Liver (tissue), 9 donors: ENCODE results near the gene AFDN. TPM values are rescaled to one million over a fixed set of nuclear protein-coding genes. Genes with fewer than 3 reads are reported as not detected.

Experiments used
- DNase-seq: peaks from one replicate; pipeline ENCODE4 v3.0.0-alpha.2; 2017; ENCODE audit warnings: low spot score
- H3K27ac ChIP-seq, 2 donors: one replicate each; pipeline ENCODE4 v1.7.0; 2013; ENCODE audit warnings: inconsistent platforms in 2 of 2, low read length in 2 of 2, control low read depth in 1 of 2, low read depth in 1 of 2, mild to moderate bottlenecking in 1 of 2
- H3K27me3 ChIP-seq, 4 donors: one replicate each; pipeline versions ENCODE4 v1.6.1 to v1.7.0; 2013; ENCODE audit warnings: low read length in 3 of 4, inconsistent platforms in 1 of 4, mild to moderate bottlenecking in 1 of 4, moderate library complexity in 1 of 4; ENCODE audit not compliant: control insufficient read depth in 4 of 4, insufficient read depth in 4 of 4
- H3K36me3 ChIP-seq, 4 donors: one replicate each; pipeline versions ENCODE4 v1.6.1 to v1.7.0; 2013; ENCODE audit warnings: low read length in 3 of 4, mild to moderate bottlenecking in 3 of 4, low read depth in 1 of 4, moderate library complexity in 1 of 4; ENCODE audit not compliant: control insufficient read depth in 4 of 4, insufficient read depth in 3 of 4
- H3K4me1 ChIP-seq, 4 donors: one replicate each; pipeline versions ENCODE4 v1.6.1 to v1.7.0; 2013; ENCODE audit warnings: low read length in 3 of 4, mild to moderate bottlenecking in 3 of 4, moderate library complexity in 1 of 4; ENCODE audit not compliant: control insufficient read depth in 4 of 4, insufficient read depth in 4 of 4
- H3K4me3 ChIP-seq, 3 donors: one replicate each; pipeline versions ENCODE4 v1.6.1 to v1.7.0; 2013; ENCODE audit warnings: low read length in 3 of 3, control low read depth in 1 of 3, low read depth in 1 of 3, mild to moderate bottlenecking in 1 of 3
- H3K9ac ChIP-seq, 2 donors: one replicate each; pipeline ENCODE4 v1.7.0; 2013; ENCODE audit warnings: low read length in 2 of 2, mild to moderate bottlenecking in 2 of 2, moderate library complexity in 2 of 2, control low read depth in 1 of 2, low read depth in 1 of 2
- H3K9me3 ChIP-seq, 4 donors: one replicate each; pipeline versions ENCODE4 v1.6.1 to v1.7.0; 2013; ENCODE audit warnings: low read length in 3 of 4; ENCODE audit not compliant: control insufficient read depth in 4 of 4
- EGR1 ChIP-seq, 2 donors: IDR thresholded peaks; 2 replicates each; pipeline ENCODE4 v1.6.1; 2016 to 2018; ENCODE audit warnings: antibody characterized with exemption in 2 of 2, low read depth in 2 of 2
- FOXA1 ChIP-seq: IDR thresholded peaks from 2 replicates; pipeline ENCODE4 v1.6.1; 2016; ENCODE audit warnings: antibody characterized with exemption
- FOXA2 ChIP-seq: IDR thresholded peaks from 2 replicates; pipeline ENCODE4 v1.6.1; 2016; ENCODE audit warnings: antibody characterized with exemption
- HNF4A ChIP-seq, 2 donors: conservative IDR thresholded peaks; 2 replicates each; pipeline ENCODE4 v1.6.1; 2016; ENCODE audit warnings: antibody characterized with exemption in 2 of 2, mild to moderate bottlenecking in 2 of 2
- JUND ChIP-seq, 2 donors: IDR thresholded peaks; 2 replicates each; pipeline ENCODE4 v1.6.1; 2016; ENCODE audit warnings: antibody characterized with exemption in 2 of 2
- MAX ChIP-seq: IDR thresholded peaks from 2 replicates; pipeline ENCODE4 v1.6.1; 2016; ENCODE audit warnings: antibody characterized with exemption
- NR2F2 ChIP-seq: IDR thresholded peaks from 2 replicates; pipeline ENCODE4 v1.6.1; 2016; ENCODE audit warnings: antibody characterized with exemption
- REST ChIP-seq: IDR thresholded peaks from 2 replicates; pipeline ENCODE4 v1.6.1; 2016; ENCODE audit warnings: antibody characterized with exemption, mild to moderate bottlenecking
- RXRA ChIP-seq, 2 donors: IDR thresholded peaks; 2 replicates each; pipeline ENCODE4 v1.6.1; 2017 to 2018; ENCODE audit warnings: antibody characterized with exemption in 2 of 2, mild to moderate bottlenecking in 1 of 2
- SP1 ChIP-seq: IDR thresholded peaks from 2 replicates; pipeline ENCODE4 v1.6.1; 2018; ENCODE audit warnings: antibody characterized with exemption, mild to moderate bottlenecking
- TAF1 ChIP-seq: conservative IDR thresholded peaks from 2 replicates; pipeline ENCODE4 v1.6.1; 2016; ENCODE audit warnings: antibody characterized with exemption, mild to moderate bottlenecking
- YY1 ChIP-seq: IDR thresholded peaks from 2 replicates; pipeline ENCODE4 v1.6.1; 2016; ENCODE audit warnings: antibody characterized with exemption, mild to moderate bottlenecking
- ZBTB33 ChIP-seq: IDR thresholded peaks from 2 replicates; pipeline ENCODE4 v1.6.1; 2016; ENCODE audit warnings: antibody characterized with exemption
- WGBS: extraction: QIAGEN DNeasy Blood & Tissue Kit; methylation state at CpG from one replicate; pipeline ENCODE4 v1.1.7; 2013; 5-methylcytosine and 5-hydroxymethylcytosine counted together
- polyA plus RNA-seq, 2 donors: library from polyadenylated mRNA; stranded (reverse) in 1 of 2; unstranded in 1 of 2; fragments of 200-250 nt in 1 of 2; fragments of >200 nt in 1 of 2; fragmentation: Nextera tagmentation in 1 of 2; extraction: Ambion mirVana in 1 of 2; gene quantifications; one replicate each; pipeline versions ENCODE4 v1.2.1 to v1.2.3, GENCODE V29; 2013 to 2015
- total RNA-seq, 2 donors: library from RNA; depleted of rRNA; stranded (reverse); fragments of >200 nt; gene quantifications; one replicate each; pipeline ENCODE4 v1.2.3, GENCODE V29; 2014
- donor health status: healthy.
- donor health status: healthy.
- donor health status: healthy.
- donor health status: healthy.
- donor health status: healthy.

The AFDN gene
- total and polyA plus RNA-seq, 4 donors: 21.3 to 145 (median 29.3) TPM

- 45% methylated on average over 2 of the region's 2 CpGs for WGBS
- Histone ChIP-seq H3K4me3 (no peak overlapping the region), H3K9ac (no peak overlapping the region), H3K4me1 (peaks cover 3 to 20% (median 11%) of the 10 kb centered on the region in 4 donors), H3K9me3 (no peaks in the 10 kb centered on the region), H3K36me3 (no peaks in the 10 kb centered on the region), H3K27me3 (no peaks in the 10 kb centered on the region), H3K27ac (peak overlapping the region; percentile 11 to 42)
- TF ChIP-seq TAF1 (no peak), REST (no peak), HNF4A (conservative IDR thresholded peaks at IDR 0.05) (no peak), EGR1 (IDR thresholded peaks at IDR 0.05; ENCODE audit: low read depth in 2 of 2) (no peak), YY1 (no peak), SP1 (no peak)
- no peak for DNase-seq
Measured at GRCh38 chr6:167833396-167833763, 6.7 kb downstream of the AFDN start.

- TF ChIP-seq MAX: no peak
- no peak for TF ChIP-seq JUND (IDR thresholded peaks at IDR 0.05)
- TF ChIP-seq RXRA (IDR thresholded peaks at IDR 0.05): no peak
- no peak for TF ChIP-seq ZBTB33
- TF ChIP-seq NR2F2: no peak
- TF ChIP-seq FOXA1: no peak
- TF ChIP-seq YY1: no peak
- no peak overlapping the region for H3K4me3 ChIP-seq
- H3K36me3 ChIP-seq: no peaks in the 10 kb centered on the region
- DNase-seq: no peak
- no peak overlapping the region for H3K9ac ChIP-seq
- H3K27ac ChIP-seq: no peak overlapping the region
- 84% methylated on average over 3 of the region's 3 CpGs for WGBS
- H3K27me3 ChIP-seq: no peaks in the 10 kb centered on the region
- H3K9me3 ChIP-seq: no peaks in the 10 kb centered on the region
- peaks cover 3 to 18% (median 12%) of the 10 kb centered on the region in 4 donors for H3K4me1 ChIP-seq
Measured at GRCh38 chr6:167835260-167835659, 8.5 kb downstream of the AFDN start.

- H3K27ac ChIP-seq: no peak overlapping the region
- TF ChIP-seq REST (peak; percentile 95), FOXA2 (no peak), EGR1 (IDR thresholded peaks at IDR 0.05; ENCODE audit: low read depth in 2 of 2) (no peak), HNF4A (conservative IDR thresholded peaks at IDR 0.05) (no peak)
- H3K4me1 ChIP-seq: peaks cover 3 to 19% (median 13%) of the 10 kb centered on the region in 4 donors
- H3K9ac ChIP-seq: no peak overlapping the region
- WGBS: 85% methylated on average over 3 of the region's 3 CpGs
- no peak overlapping the region for H3K4me3 ChIP-seq
- DNase-seq: no peak
- no peaks in the 10 kb centered on the region for H3K36me3 ChIP-seq
- no peaks in the 10 kb centered on the region for H3K9me3 ChIP-seq
- no peaks in the 10 kb centered on the region for H3K27me3 ChIP-seq
Measured at GRCh38 chr6:167836721-167837120, 10.0 kb downstream of the AFDN start.
